Naive B cell (primary cell): ENCODE data around the gene RPS6KA3. TPM values are rescaled to one million over a fixed set of nuclear protein-coding genes. Genes with fewer than 3 reads are reported as not detected.

Source experiments
- ATAC-seq, 2 donors: fragments of 150-1000 bp; cut with Tn5 transposase; 2 replicates each; pipeline ENCODE4 v1.10.0; 2021; ENCODE audit warnings: low read depth in 2 of 2, mild to moderate bottlenecking in 2 of 2, moderate library complexity in 2 of 2
- DNase-seq: peaks from one replicate; pipeline ENCODE4 v3.0.0; 2022
- H3K27ac Mint-ChIP-seq, 6 donors: one replicate each; pipeline ENCODE4 v1.8.0; 2020 to 2022; ENCODE audit warnings: mild to moderate bottlenecking in 6 of 6, mixed read lengths in 6 of 6, moderate library complexity in 5 of 6, inconsistent platforms in 2 of 6
- H3K27me3 Mint-ChIP-seq, 3 donors: one replicate each; pipeline ENCODE4 v1.8.0; 2021 to 2022; ENCODE audit warnings: mixed read lengths in 3 of 3, mild to moderate bottlenecking in 1 of 3
- H3K36me3 Mint-ChIP-seq, 2 donors: one replicate each; pipeline ENCODE4 v1.8.0; 2020 to 2022; ENCODE audit warnings: mixed read lengths in 2 of 2, inconsistent platforms in 1 of 2, mild to moderate bottlenecking in 1 of 2
- H3K4me1 Mint-ChIP-seq, 3 donors: one replicate each; pipeline ENCODE4 v1.8.0; 2020 to 2022; ENCODE audit warnings: mixed read lengths in 3 of 3, inconsistent platforms in 1 of 3, mild to moderate bottlenecking in 1 of 3, moderate library complexity in 1 of 3
- H3K4me3 Mint-ChIP-seq, 8 donors: one replicate each; pipeline ENCODE4 v1.8.0; 2020 to 2022; ENCODE audit warnings: mild to moderate bottlenecking in 8 of 8, mixed read lengths in 8 of 8, moderate library complexity in 8 of 8, inconsistent platforms in 2 of 8
- H3K9me3 Mint-ChIP-seq, 7 donors: one replicate each; pipeline ENCODE4 v1.8.0; 2020 to 2022; ENCODE audit warnings: mixed read lengths in 7 of 7, mild to moderate bottlenecking in 5 of 7, inconsistent platforms in 2 of 7, moderate library complexity in 1 of 7
- polyA plus RNA-seq, 6 donors: library from polyadenylated mRNA; unstranded; fragments of 300-500 nt; fragmentation: Illumina TruSeq; gene quantifications; one replicate each; pipeline ENCODE4 v1.2.3, GENCODE V29; 2021; ENCODE audit warnings: low read depth in 6 of 6

The RPS6KA3 gene
- polyA plus RNA-seq = 10 to 100 TPM; 12.2 to 36.8 (median 25.3) TPM

DNA sequence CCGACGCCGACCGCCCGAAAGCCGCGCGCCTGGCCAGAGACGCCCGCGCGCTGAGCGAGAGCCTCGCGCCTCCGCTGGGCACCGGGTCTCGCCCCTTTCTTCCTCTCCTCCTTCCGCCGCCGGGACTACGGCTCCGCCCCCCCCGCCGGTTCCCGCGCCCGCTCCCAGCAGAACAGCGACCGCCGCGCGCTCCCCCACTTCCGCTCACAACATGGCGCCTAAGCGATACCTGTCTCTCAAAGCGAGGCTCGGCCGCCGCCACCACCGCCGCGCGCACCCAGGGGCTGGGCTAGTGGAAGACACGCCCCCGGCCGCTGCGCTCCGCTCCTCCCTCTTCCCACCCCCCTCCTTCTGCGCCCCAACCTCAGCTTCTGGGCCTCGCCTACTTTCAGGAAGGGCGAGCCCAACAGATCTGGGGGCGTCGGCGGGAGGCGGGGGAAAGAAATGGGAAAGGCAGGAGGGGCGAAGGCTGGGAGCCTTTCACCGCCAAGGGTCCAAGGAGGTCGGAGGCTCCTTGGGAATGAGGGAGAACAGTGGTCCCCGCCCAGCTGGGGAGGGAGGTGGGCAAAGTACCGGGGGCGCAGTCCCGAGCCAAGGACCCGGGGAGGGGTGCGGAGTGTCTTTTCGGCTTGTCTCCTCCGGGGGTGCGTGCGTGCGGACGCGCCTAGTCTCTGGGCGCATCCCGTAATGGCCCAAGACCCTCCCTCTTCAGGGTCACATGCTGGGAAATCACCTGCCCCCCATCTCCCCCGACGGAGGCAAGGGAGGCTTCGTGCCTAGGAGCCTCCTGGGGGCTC lies at the start of gene RPS6KA3:
Gene RPS6KA3 (minus strand): TSS at position 100 of the 797 bp plus-strand sequence. CDS start 277 bp downstream, outside the sequence.
- peaks cover 7 to 18% (median 13%) of the 10 kb centered on the region in 3 donors for H3K4me1 Mint-ChIP-seq
- H3K27me3 Mint-ChIP-seq = no peaks in the 10 kb centered on the region
- H3K27ac Mint-ChIP-seq = peak within 1 kb of the TSS; percentile 93 to 99 (median 97)
- H3K4me3 Mint-ChIP-seq = peak within 1 kb of the TSS; percentile 90 to 100 (median 96)
- H3K9me3 Mint-ChIP-seq = peaks cover 0 to 2% (median 0%) of the 10 kb centered on the region in 7 donors
- peaks cover 0 to 4% of the 10 kb centered on the region in 2 donors for H3K36me3 Mint-ChIP-seq
- peak; percentile 70 to 77 for ATAC-seq
- peak; percentile 84 for DNase-seq

DNA sequence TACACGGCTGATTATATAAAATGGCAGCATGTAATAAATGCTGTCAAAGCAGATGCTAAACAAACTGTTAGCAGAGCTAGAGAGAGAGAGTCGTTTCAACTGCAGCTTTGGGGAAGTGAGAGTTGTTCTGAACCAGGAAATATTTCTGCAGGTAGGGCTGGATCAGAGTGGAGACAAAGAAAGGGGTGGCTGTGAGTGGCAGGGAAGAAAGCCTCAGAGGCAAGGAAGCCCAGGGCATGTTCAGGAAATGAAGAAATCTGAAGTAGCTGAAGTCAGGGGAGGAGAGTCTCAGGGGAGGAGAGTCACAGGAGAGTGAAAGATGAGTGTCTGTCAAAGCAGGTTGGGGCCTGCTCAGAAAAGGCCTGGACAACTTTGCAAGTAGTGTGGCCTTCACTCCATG lies 48.4 kb upstream of the RPS6KA3 start:
- no peaks in the 10 kb centered on the region for H3K36me3 Mint-ChIP-seq
- DNase-seq (peak; percentile 31), ATAC-seq (peak; percentile 83 to 88)
- H3K27ac Mint-ChIP-seq = peak overlapping the region in 4 of 6 donors; percentile 10 to 76 (median 57)
- H3K4me3 Mint-ChIP-seq = peak overlapping the region in 5 of 8 donors; percentile 0 to 62 (median 36)
- peaks cover 0 to 4% (median 1%) of the 10 kb centered on the region in 7 donors for H3K9me3 Mint-ChIP-seq
- H3K4me1 Mint-ChIP-seq = peaks cover 30 to 59% (median 52%) of the 10 kb centered on the region in 3 donors
- H3K27me3 Mint-ChIP-seq = no peaks in the 10 kb centered on the region

DNA sequence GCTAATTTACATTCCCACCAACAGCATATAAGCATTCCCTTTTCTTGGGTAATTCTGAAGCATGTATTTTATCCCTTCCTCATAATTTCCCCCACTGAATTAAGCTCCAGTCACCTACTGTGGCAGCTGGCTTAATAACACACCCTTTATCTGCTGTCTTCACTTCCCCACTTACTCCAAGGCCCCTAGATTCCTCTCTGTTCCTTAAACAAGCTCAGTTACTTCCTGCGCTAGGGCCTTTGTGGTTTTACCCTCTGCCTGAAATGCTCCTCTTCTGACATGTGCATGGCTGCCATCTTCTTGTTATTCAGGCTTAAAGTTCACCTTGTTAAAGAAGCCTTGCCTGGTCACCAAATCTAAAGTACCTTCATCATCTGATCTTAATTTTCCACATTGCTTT lies 47.2 kb upstream of the RPS6KA3 start:
- Mint-ChIP-seq H3K27ac (peak overlapping the region in 1 of 6 donors; percentile 73), H3K4me1 (peaks cover 25 to 52% (median 44%) of the 10 kb centered on the region in 3 donors), H3K9me3 (peaks cover 0 to 3% (median 0%) of the 10 kb centered on the region in 7 donors), H3K27me3 (no peaks in the 10 kb centered on the region), H3K36me3 (no peaks in the 10 kb centered on the region), H3K4me3 (peak overlapping the region in 4 of 8 donors; percentile 7 to 54 (median 13))
- peak; percentile 11 for DNase-seq
- ATAC-seq = peak; percentile 26 to 39

DNA sequence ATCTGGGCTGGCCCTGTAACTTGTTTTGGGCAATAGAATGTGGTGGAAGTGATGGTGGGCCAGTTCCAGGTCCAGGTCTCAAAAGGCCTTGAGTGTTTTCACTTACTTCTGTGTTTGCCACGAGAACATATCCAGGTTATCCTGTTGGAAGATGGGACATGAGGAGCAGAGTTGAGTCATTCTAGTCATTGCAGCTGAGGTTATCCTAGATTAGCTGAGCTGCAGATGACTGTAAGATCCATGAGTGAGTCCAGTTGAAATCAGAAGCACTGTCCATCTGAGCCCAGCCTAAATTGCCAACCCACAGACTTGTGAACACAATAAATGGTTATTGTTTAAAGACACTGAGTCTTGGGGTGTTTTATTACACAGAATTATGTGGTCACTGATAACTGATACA lies 45.3 kb upstream of the RPS6KA3 start:
- H3K27ac Mint-ChIP-seq = peak overlapping the region in 4 of 6 donors; percentile 6 to 81 (median 52)

DNA sequence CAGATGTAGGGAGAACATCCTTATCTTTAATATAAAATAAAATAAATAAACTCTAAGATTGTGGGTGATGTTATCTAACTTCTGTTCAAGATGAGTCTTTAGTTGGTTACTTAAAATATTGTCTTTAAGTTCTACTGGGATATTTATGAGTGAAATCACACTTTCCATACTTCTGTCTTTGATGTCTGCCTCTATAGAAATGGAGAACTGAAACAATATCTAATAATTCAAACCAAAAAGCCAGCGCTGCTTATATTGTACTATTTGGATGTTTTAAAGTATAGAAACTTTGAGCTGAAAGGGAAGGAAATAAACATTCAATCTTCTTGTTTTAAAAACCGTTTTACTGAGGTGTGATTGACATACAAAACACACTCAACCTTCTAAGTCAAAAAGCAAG lies 44.8 kb upstream of the RPS6KA3 start:
- H3K27me3 Mint-ChIP-seq = no peaks in the 10 kb centered on the region
- peak overlapping the region in 2 of 8 donors; percentile 15 to 48 for H3K4me3 Mint-ChIP-seq
- peak; percentile 19 for DNase-seq
- peaks cover 22 to 34% (median 32%) of the 10 kb centered on the region in 3 donors for H3K4me1 Mint-ChIP-seq
- H3K9me3 Mint-ChIP-seq = peaks cover 0 to 2% (median 0%) of the 10 kb centered on the region in 7 donors
- H3K36me3 Mint-ChIP-seq = no peaks in the 10 kb centered on the region
- ATAC-seq = peak; percentile 47 to 50
- peak overlapping the region in 3 of 6 donors; percentile 32 to 81 (median 73) for H3K27ac Mint-ChIP-seq

More for the DNA sequence above, 45.3 kb upstream of the RPS6KA3 start:
- H3K4me3 Mint-ChIP-seq = peak overlapping the region in 4 of 8 donors; percentile 15 to 52 (median 40)
- peaks cover 0 to 3% (median 0%) of the 10 kb centered on the region in 7 donors for H3K9me3 Mint-ChIP-seq
- no peaks in the 10 kb centered on the region for H3K36me3 Mint-ChIP-seq
- H3K27me3 Mint-ChIP-seq = no peaks in the 10 kb centered on the region
- H3K4me1 Mint-ChIP-seq = peaks cover 22 to 36% (median 34%) of the 10 kb centered on the region in 3 donors
- ATAC-seq (no peak), DNase-seq (no peak)

DNA sequence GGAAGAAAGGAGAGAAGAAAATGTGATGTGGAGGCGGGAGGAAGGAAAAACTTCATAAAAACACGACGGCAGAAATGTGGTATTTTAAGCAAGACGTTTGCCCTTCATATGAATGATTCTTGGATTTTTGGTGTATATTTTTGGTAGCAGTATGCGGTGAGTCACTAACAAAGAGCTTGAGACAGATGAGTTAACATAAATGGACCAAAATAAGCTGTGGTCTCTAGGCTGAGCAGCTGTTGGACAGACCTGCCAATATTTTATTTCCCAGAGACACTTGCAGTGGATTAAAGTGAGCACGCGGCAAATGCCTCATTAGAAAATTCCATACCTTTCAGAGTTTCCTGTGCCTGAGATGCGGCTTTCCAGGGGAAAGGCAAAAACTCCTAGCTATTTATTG lies 43.1 kb upstream of the RPS6KA3 start:
- DNase-seq (no peak), ATAC-seq (no peak)
- Mint-ChIP-seq H3K9me3 (peaks cover 0 to 2% (median 0%) of the 10 kb centered on the region in 7 donors), H3K27ac (no peak overlapping the region), H3K36me3 (no peaks in the 10 kb centered on the region), H3K4me1 (peaks cover 14 to 24% (median 22%) of the 10 kb centered on the region in 3 donors), H3K4me3 (no peak overlapping the region), H3K27me3 (peaks cover 0 to 10% (median 0%) of the 10 kb centered on the region in 3 donors)

DNA sequence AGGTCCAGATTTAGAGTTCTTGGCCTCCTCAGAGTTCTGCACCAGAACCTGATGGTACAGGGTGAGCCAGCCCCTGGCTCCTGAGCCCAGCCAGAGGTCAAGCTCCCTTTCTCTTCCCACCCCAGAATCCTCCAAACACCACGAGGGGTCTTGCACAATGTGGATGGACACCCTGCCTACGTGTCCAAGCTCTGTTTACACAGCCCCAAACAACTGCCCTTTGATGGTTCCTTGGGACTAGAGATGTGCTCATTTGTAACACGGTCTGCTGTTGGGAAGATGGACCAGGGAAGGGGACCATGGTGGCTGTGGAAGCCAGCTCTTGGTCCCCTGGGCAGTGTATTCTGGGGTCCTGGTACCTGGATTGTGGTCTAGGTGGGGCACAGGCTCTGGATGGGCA lies 40.0 kb upstream of the RPS6KA3 start:
- Mint-ChIP-seq H3K9me3 (peaks cover 0 to 2% (median 0%) of the 10 kb centered on the region in 7 donors), H3K4me3 (no peak overlapping the region), H3K27me3 (peaks cover 0 to 10% (median 0%) of the 10 kb centered on the region in 3 donors), H3K27ac (no peak overlapping the region), H3K4me1 (peaks cover 3 to 8% (median 7%) of the 10 kb centered on the region in 3 donors), H3K36me3 (no peaks in the 10 kb centered on the region)
- ATAC-seq (no peak), DNase-seq (no peak)

DNA sequence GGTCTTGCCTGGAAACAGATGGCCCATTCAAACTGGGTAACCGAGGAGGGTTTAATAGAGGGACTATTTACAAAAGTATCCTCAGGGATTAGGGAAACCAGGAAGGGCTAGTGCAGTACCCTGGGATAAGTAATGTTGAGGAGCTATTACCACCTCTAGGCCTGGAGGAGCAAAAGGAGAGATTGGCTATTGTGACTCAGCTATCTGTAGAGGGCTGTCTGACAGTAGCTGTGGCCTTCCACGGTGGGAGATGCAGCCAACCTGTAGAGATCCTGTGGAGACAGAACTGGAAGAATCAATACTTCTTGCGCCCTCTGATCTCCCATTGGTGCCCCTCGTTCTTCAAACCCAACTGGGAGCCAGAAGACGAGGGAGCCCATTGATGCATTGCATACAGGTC lies 34.1 kb upstream of the RPS6KA3 start:
- H3K4me3 Mint-ChIP-seq = no peak overlapping the region
- H3K4me1 Mint-ChIP-seq = peaks cover 0 to 7% (median 0%) of the 10 kb centered on the region in 3 donors

DNA sequence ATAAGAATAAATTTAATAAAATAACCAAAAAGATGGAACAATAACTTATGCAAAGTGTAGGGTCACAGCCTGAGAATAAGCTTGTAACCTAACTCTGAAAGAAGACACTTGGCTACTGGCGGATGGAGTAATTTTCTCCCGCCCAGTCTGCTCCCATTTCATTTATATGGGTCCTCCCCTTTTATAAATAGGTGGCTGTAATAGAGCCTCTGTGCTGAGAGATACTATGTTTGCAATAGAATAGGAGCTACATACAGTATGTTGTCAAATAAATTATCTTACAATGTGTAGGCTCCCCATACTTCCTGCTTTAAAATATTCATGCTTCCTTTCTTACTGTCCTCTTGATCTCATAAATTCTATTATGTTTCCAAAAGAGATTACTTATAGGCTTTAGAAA lies 28.2 kb upstream of the RPS6KA3 start:
- Mint-ChIP-seq H3K27ac (no peak overlapping the region), H3K36me3 (no peaks in the 10 kb centered on the region), H3K4me3 (no peak overlapping the region), H3K9me3 (peaks cover 0 to 8% (median 2%) of the 10 kb centered on the region in 7 donors), H3K27me3 (peaks cover 6 to 23% (median 13%) of the 10 kb centered on the region in 3 donors), H3K4me1 (peaks cover 0 to 7% (median 0%) of the 10 kb centered on the region in 3 donors)
- ATAC-seq = no peak
- DNase-seq = no peak

More for the DNA sequence above, 34.1 kb upstream of the RPS6KA3 start:
- ATAC-seq (no peak), DNase-seq (no peak)
- Mint-ChIP-seq H3K36me3 (no peaks in the 10 kb centered on the region), H3K9me3 (peaks cover 0 to 8% (median 0%) of the 10 kb centered on the region in 7 donors), H3K27ac (no peak overlapping the region), H3K27me3 (peaks cover 6 to 29% (median 13%) of the 10 kb centered on the region in 3 donors)

DNA sequence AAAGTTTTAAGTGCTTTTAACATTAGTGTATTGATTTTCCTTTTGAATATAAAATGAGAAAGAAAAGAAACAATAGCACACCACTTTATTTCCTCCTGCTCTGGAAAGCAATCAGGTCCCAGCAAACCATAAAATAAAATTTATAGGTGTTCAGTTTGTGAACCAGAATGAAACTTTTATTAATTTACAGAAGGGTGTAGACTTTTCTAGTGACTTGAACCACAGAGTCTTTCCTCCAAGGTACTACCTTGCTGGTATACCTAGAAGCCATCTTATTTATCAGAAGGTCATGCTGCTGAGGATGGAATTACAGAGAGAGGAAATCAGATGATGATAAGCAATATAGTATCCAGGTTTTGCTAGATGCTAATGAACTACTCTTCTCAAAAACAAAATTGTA lies 27.6 kb upstream of the RPS6KA3 start:
- Mint-ChIP-seq H3K27me3 (peaks cover 6 to 23% (median 13%) of the 10 kb centered on the region in 3 donors), H3K36me3 (no peaks in the 10 kb centered on the region), H3K4me1 (peaks cover 0 to 7% (median 0%) of the 10 kb centered on the region in 3 donors), H3K27ac (no peak overlapping the region), H3K4me3 (no peak overlapping the region), H3K9me3 (peaks cover 0 to 8% (median 2%) of the 10 kb centered on the region in 7 donors)
- no peak for ATAC-seq
- no peak for DNase-seq

DNA sequence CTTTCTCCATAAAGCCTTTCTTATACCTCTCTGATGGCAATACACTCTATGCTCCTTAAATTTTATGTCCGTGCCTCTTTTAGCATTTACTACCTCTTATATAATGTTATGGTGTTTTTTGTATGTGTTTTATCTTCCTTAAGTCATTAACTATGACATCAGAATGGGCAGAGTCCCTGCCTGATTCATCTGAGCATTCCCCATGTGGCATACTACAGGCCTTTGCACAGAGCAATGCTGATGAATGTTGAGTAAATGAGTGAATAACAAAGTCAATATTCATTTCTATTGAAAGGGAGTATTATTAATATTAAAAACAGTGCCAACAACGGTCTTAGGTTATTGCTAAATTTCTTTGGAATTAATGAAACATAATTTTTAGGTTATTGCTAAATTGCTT lies 18.8 kb upstream of the RPS6KA3 start:
- Mint-ChIP-seq H3K4me1 (no peaks in the 10 kb centered on the region), H3K27me3 (peaks cover 0 to 10% (median 8%) of the 10 kb centered on the region in 3 donors), H3K9me3 (peaks cover 5 to 14% (median 8%) of the 10 kb centered on the region in 7 donors), H3K4me3 (no peak overlapping the region), H3K27ac (no peak overlapping the region), H3K36me3 (peaks cover 0 to 9% of the 10 kb centered on the region in 2 donors)
- DNase-seq (no peak), ATAC-seq (no peak)

DNA sequence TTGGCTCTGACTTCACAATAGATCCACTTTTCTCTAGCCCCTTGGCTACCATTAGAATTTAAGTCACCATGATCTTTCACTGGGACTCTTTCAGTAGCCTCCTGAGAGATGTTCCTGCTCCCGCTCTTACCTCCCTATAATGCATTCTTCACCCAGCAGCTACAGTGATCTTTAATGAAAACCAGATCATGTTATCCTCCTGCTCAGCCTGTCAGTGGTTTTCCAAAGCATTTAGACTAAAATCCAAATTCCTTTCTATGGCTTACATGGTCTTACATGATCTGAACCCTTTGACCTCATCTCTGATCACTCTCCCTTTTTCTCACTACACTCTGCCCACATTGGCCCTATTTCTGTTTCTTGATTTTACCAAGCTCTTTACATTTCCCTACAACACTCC lies 18.3 kb upstream of the RPS6KA3 start:
- Mint-ChIP-seq H3K9me3 (peaks cover 5 to 14% (median 8%) of the 10 kb centered on the region in 7 donors), H3K36me3 (peaks cover 0 to 9% of the 10 kb centered on the region in 2 donors), H3K27me3 (peaks cover 0 to 10% (median 8%) of the 10 kb centered on the region in 3 donors), H3K4me3 (no peak overlapping the region), H3K27ac (peak overlapping the region in 1 of 6 donors; percentile 5), H3K4me1 (no peaks in the 10 kb centered on the region)
- no peak for ATAC-seq
- DNase-seq = no peak

DNA sequence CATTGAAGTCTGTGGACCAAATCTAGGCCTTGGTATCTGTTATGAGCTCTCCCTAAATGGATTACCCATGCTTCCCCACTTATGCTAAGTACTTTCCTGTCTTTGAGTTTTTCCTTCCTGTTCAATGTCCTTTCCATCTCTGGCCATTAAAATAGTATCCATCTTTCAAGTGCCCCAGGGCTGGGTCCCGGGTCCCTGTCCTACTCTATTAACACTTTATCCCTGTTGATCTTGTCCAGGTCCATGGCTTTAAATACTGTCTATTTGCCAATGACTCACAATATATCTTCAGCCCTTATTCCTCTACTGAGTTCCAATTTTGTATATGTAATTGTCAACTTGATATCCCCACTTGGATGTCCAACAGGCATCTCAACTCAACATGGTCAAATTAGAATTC lies 17.7 kb upstream of the RPS6KA3 start:
- H3K4me3 Mint-ChIP-seq = no peak overlapping the region
- ATAC-seq (no peak), DNase-seq (no peak)
- H3K36me3 Mint-ChIP-seq = peaks cover 0 to 9% of the 10 kb centered on the region in 2 donors
- H3K4me1 Mint-ChIP-seq = no peaks in the 10 kb centered on the region
- peaks cover 5 to 14% (median 8%) of the 10 kb centered on the region in 7 donors for H3K9me3 Mint-ChIP-seq
- H3K27ac Mint-ChIP-seq = no peak overlapping the region
- H3K27me3 Mint-ChIP-seq = peaks cover 0 to 10% (median 8%) of the 10 kb centered on the region in 3 donors
